GM12864 (cell line): ENCODE data around the gene SLC37A2.
A peak's percentile ranks its signal among the peaks of the same experiment; 100 is the strongest.

Experiments used
- DNase-seq: peaks from one replicate; pipeline ENCODE4 v3.0.0-alpha.2; 2011; ENCODE audit warnings: low read depth
- H3K4me3 ChIP-seq: 2 replicates; pipeline ENCODE4 v1.5.1; 2011; ENCODE audit warnings: mild to moderate bottlenecking, low read depth, low read length, control low read depth
- CTCF ChIP-seq: IDR thresholded peaks from 2 replicates; pipeline ENCODE4 v1.5.1; 2011; ENCODE audit warnings: low read depth, mild to moderate bottlenecking, moderate library complexity, low read length, control low read depth, inconsistent platforms; ENCODE audit errors: missing control alignments

SLC37A2 gene

DNA sequence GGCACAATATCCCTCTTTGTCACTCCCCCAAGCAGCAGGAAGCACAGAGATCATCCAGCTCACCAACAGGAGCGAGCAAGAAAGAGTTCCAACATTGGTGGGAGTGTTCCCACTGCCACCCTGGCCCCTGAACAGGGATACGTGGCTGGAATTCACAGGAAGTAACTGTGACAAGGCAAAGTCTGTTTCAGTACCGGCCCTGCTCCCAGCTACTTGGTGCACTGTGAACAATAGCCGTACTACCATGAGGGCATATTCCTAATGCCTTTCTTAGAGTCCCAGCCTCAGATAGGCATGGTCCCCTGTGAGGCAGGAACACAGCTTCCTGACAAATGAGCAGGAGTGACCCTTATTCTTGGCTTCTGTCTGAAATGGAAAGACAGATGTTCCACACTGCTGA is 1.8 kb upstream of the SLC37A2 start:
- no peak overlapping the region for H3K4me3 ChIP-seq
- no peak for DNase-seq
- TF ChIP-seq CTCF: no peak

DNA sequence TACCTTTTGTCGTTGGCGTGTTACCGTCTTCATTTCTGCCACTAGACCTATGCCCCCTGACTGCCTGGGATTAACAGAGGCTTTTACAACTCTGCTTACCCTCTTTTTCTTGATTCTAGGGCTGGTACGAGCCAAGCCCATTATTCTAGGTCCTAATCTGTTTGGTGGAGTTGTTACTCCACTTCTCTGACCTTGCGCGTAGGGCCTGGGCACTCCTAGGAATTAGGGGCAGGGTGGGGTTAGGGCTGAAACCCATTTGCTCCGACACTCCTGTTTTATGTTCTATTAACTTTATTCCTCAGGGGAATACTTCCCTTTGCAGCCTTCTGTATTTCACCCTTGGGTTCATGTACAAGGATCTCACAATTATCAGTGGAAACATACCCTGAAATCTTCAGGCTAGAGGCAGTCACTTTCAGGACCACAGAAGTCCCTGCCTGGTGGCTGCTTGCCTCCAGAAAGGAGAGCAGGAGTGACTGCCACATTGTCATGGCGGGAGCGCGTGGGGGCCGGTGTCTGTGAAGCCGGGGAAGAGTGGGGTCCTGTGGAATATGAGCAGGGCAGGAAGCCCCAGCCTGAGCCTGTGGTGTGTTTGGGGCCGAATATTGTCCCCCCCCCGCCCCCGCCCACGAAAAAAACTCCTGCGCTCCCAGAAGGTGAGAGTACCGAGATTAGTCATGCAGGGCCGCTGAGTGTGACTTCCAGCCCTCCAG is 731 bp upstream of the SLC37A2 start:
- DNase-seq: no peak
- peak overlapping the region; percentile 56 for H3K4me3 ChIP-seq
- no peak for TF ChIP-seq CTCF

GRCh38 chr11:125063429-125064043 is 431 bp downstream of the SLC37A2 start:
- no peak for DNase-seq
- H3K4me3 ChIP-seq: peak overlapping the region; percentile 56
- no peak for TF ChIP-seq CTCF

DNA sequence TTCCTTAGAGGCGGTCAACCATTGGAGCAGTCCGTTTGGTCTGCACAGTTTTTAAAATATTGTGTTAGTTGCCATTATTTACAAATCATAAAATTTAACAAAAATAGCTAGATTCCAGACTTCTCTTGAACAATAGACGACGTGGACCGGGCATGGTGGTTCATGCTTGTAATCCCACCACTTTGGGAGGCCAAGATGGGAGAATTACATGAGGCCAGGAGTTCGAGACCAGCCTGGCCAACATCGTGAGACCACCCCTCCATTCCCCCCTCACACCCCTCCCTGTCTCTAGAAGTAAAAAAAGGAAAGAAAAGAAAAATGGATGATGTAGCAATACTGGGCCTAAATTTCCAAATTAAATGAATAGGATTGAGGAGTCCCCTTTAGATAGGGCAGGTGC is 965 bp downstream of the SLC37A2 start:
- no peak for TF ChIP-seq CTCF
- DNase-seq: no peak
- peak overlapping the region; percentile 56 for H3K4me3 ChIP-seq

DNA sequence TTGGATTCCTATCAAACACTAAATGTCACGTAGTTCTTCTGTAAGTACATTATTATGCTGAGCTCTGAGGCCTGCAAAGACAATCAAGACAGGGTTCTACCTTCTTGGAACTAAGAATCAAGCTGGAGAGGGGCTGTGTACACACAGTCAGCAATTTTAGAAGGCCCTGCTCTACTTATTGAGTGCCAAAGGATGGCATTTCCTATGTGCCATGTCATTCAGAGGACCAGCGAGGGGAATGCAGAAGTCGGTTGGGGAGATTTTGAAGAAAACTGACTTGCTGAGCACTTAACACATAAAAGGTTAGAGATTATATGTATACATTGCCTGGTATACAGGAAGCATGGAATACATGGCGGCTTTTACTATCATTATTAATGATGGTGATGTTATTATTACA is 5.3 kb downstream of the SLC37A2 start:
- no peak for DNase-seq
- no peak for TF ChIP-seq CTCF
- no peak overlapping the region for H3K4me3 ChIP-seq

- H3K4me3 ChIP-seq: no peak overlapping the region
- TF ChIP-seq CTCF: no peak
- no peak for DNase-seq
Observed at GRCh38 chr11:125069008-125069407, 5.9 kb downstream of the SLC37A2 start.

DNA sequence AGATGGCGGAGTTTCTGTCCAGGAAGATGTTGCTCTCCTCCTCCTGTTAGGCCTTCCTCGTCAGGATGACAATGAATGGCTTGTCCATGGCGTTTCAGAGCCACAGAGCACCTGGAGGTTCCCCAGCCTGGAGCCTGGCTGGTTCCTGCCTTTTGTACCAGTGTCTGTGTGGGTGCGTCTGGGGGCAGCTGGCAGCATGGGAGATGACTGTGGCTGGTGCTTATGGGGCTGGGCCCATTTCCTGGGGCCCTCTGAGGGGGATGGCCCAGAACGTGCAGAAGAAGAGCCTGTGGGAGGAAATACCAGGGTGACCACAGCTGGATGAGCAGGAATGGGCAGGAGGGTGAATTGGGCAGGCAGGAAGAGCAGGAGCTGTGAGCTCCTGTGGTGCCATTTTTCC is 6.7 kb downstream of the SLC37A2 start:
- DNase-seq: no peak
- H3K4me3 ChIP-seq: no peak overlapping the region
- no peak for TF ChIP-seq CTCF
